Body of pancreas (tissue), 4 donors: ENCODE data around the gene CLK3. TPM values are rescaled to one million over a fixed set of nuclear protein-coding genes. Genes with fewer than 3 reads are reported as not detected.
"Not testable (repeated sequence)": the region's sequence is repeated elsewhere in the genome, so short reads cannot be mapped to it uniquely, and the experiment has no call there.

Source experiments
- ATAC-seq: fragments of 150-250 bp; one replicate; pipeline ENCODE4 v1.9.1; 2016
- DNase-seq, 4 donors: peaks; one replicate each; pipeline ENCODE4 v3.0.0-alpha.2; 2019
- H3K27ac ChIP-seq, 4 donors: fragments of 200-600 bp; sonication (generic); 1 replicate in 3 of 4; 2 replicates in 1 of 4; pipeline versions ENCODE4 v1.5.1 to v1.6.1; 2016 to 2019; ENCODE audit warnings: mild to moderate bottlenecking in 1 of 4, mixed read lengths in 1 of 4, moderate library complexity in 1 of 4
- H3K27me3 ChIP-seq, 2 donors: fragments of 200-600 bp; sonication (generic); one replicate each; pipeline ENCODE4 v1.6.0; 2016; ENCODE audit warnings: mild to moderate bottlenecking in 1 of 2
- H3K36me3 ChIP-seq, 2 donors: fragments of 200-600 bp; sonication (generic); replicated peaks in 1 of 2; 2 replicates each; pipeline ENCODE4 v1.5.1; 2016; ENCODE audit warnings: low read depth in 2 of 2; ENCODE audit not compliant: insufficient read depth in 1 of 2
- H3K4me1 ChIP-seq: fragments of 200-600 bp; sonication (generic); one replicate; pipeline ENCODE4 v1.6.0; 2016
- H3K4me3 ChIP-seq, 2 donors: fragments of 200-600 bp; sonication (generic); 1 replicate in 1 of 2; 2 replicates in 1 of 2; pipeline ENCODE4 v1.5.1; 2016 to 2019
- H3K9me3 ChIP-seq, 3 donors: fragments of 200-600 bp; sonication (generic); 1 replicate in 2 of 3; 2 replicates in 1 of 3; pipeline ENCODE4 v1.5.1; 2016
- CTCF ChIP-seq, 7 experiments: fragments of 450-650 bp in 4 of 7; fragments of 200-600 bp in 3 of 7; sonication (generic) in 3 of 7; IDR thresholded peaks; one replicate each; pipeline ENCODE4 v1.5.1; 2016 to 2019; ENCODE audit warnings: antibody characterized with exemption in 7 of 7
- POLR2A ChIP-seq, 3 donors: fragments of 450-650 bp; IDR thresholded peaks; one replicate each; pipeline ENCODE4 v1.6.1; 2016; ENCODE audit warnings: antibody characterized with exemption in 3 of 3, mild to moderate bottlenecking in 2 of 3
- WGBS, 2 donors: methylation state at CpG; one replicate each; pipeline ENCODE4 v1.1.5; 2017; 5-methylcytosine and 5-hydroxymethylcytosine counted together
- intact Hi-C: fragments of 100-400 bp; cut with DNase I; formaldehyde crosslinking; loops from one replicate; pipeline ENCODE4 v1.15.1; 2023
- total RNA-seq, 2 donors: library from RNA; depleted of rRNA; stranded (reverse); fragments of >200 nt; gene quantifications; one replicate each; pipeline ENCODE4 v1.1.0, GENCODE V29; 2016

Gene CLK3
- total RNA-seq, 2 donors from 2014 or later, result 48.0 to 126 TPM

GRCh38 chr15:74594455-74594854 is 21.2 kb upstream of the CLK3 start:
- 96 to 100% methylated on average over 2 to 4 of the region's 4 CpGs for WGBS, 2 donors
- TF ChIP-seq POLR2A (IDR thresholded peaks at IDR 0.05) (no peak), CTCF (IDR thresholded peaks at IDR 0.05) (no peak)
- DNase-seq (no peak), ATAC-seq (no peak)
- Histone ChIP-seq H3K27ac (no peak overlapping the region), H3K36me3 (no peaks in the 10 kb centered on the region), H3K9me3 (no peaks in the 10 kb centered on the region), H3K27me3 (no peaks in the 10 kb centered on the region), H3K4me3 (no peak overlapping the region), H3K4me1 (peaks cover 26% of the 10 kb centered on the region)
- intact Hi-C loops, result no loop called here

- 90 to 91% methylated on average over 5 of the region's 5 CpGs for WGBS, 2 donors
- Histone ChIP-seq H3K4me1 (peaks cover 32% of the 10 kb centered on the region), H3K4me3 (no peak overlapping the region), H3K27ac (no peak overlapping the region), H3K9me3 (no peaks in the 10 kb centered on the region), H3K27me3 (no peaks in the 10 kb centered on the region), H3K36me3 (no peaks in the 10 kb centered on the region)
- intact Hi-C loops, result no loop called here
- no peak for TF ChIP-seq POLR2A (IDR thresholded peaks at IDR 0.05)
- TF ChIP-seq CTCF (IDR thresholded peaks at IDR 0.05), result no peak
- DNase-seq, result no peak
- ATAC-seq, result no peak
Measured at GRCh38 chr15:74595271-74595670, 20.4 kb upstream of the CLK3 start.

- H3K27me3 ChIP-seq, H3K36me3 ChIP-seq, intact Hi-C loops, DNase-seq, H3K4me3 ChIP-seq, H3K9me3 ChIP-seq, ATAC-seq, H3K27ac ChIP-seq: not testable (repeated sequence)
- peaks cover 29% of the 10 kb centered on the region for H3K4me1 ChIP-seq
- 76 to 79% methylated on average over 8 to 9 of the region's 11 CpGs for WGBS, 2 donors
Measured at GRCh38 chr15:74596736-74597135, 18.9 kb upstream of the CLK3 start.

GRCh38 chr15:74597146-74597705 is 18.4 kb upstream of the CLK3 start:
- WGBS, 2 donors, result 82 to 93% methylated on average over 11 to 12 of the region's 16 CpGs
- H3K4me3 ChIP-seq, H3K36me3 ChIP-seq, ATAC-seq, H3K27ac ChIP-seq, H3K9me3 ChIP-seq, intact Hi-C loops, DNase-seq, H3K27me3 ChIP-seq: not testable (repeated sequence)
- H3K4me1 ChIP-seq, result peaks cover 24% of the 10 kb centered on the region

GRCh38 chr15:74598126-74598842 is 17.4 kb upstream of the CLK3 start:
- TF ChIP-seq POLR2A (IDR thresholded peaks at IDR 0.05), result peak in 2 of 3 donors; percentile 67 to 77
- no peak for TF ChIP-seq CTCF (IDR thresholded peaks at IDR 0.05)
- DNase-seq (peak; percentile 96 to 97 (median 96)), ATAC-seq (peak; percentile 99)
- H3K4me3 ChIP-seq, result peak overlapping the region; percentile 47 to 90
- no peaks in the 10 kb centered on the region for H3K9me3 ChIP-seq
- 0 to 1% methylated on average over 26 of the region's 26 CpGs for WGBS, 2 donors
- intact Hi-C loops, result no loop called here
- H3K36me3 ChIP-seq, result no peaks in the 10 kb centered on the region
- no peaks in the 10 kb centered on the region for H3K27me3 ChIP-seq
- peaks cover 20% of the 10 kb centered on the region for H3K4me1 ChIP-seq
- peak overlapping the region; percentile 52 to 88 (median 80) for H3K27ac ChIP-seq
